ENCODE data around the gene TNPO1. TPM values are rescaled to one million over a fixed set of nuclear protein-coding genes. Genes with fewer than 3 reads are reported as not detected.

TNPO1 gene
- total and polyA plus RNA-seq, 9 of the 15 experiments (the other 6 are each of a cell fraction or from before 2014, with no cell fraction given): 20.8 to 176 (median 97.9) TPM

- TF ChIP-seq EP400 (IDR thresholded peaks at IDR 0.05) (peak; percentile 89), CHD1 (IDR thresholded peaks at IDR 0.05; ENCODE audit: low read length) (peak; percentile 59), DACH1 (IDR thresholded peaks at IDR 0.05; ENCODE audit: partially characterized antibody) (peak; percentile 91), SRSF1 (IDR thresholded peaks at IDR 0.05; ENCODE audit: low read depth, low read length) (0 out of 2 replicates have a peak, but pooled peaks have one; percentile 28), THRAP3 (IDR thresholded peaks at IDR 0.05; ENCODE audit: borderline replicate concordance) (no peak), PML (IDR thresholded peaks at IDR 0.05; ENCODE audit: low read length) (peak; percentile 86), NEUROD1 (IDR thresholded peaks at IDR 0.05; ENCODE audit: borderline replicate concordance, low read depth, low read length, partially characterized antibody) (peak; percentile 96), ZBTB33 (CRISPR knock-in tag; IDR thresholded peaks at IDR 0.05) (peak; percentile 60; the same call in 1 of the 2 replicates), TCF15 (CRISPR knock-in tag; IDR thresholded peaks at IDR 0.05) (0 out of 2 replicates have a peak, but pooled peaks have one; percentile 6), ZBTB43 (CRISPR knock-in tag; IDR thresholded peaks at IDR 0.05) (0 out of 2 replicates have a peak, but pooled peaks have one; percentile 35), GATAD2B (IDR thresholded peaks at IDR 0.05; ENCODE audit: borderline replicate concordance) (peak; percentile 29), COPS2 (conservative IDR thresholded peaks at IDR 0.05) (no peak), ZFP1 (CRISPR knock-in tag; IDR thresholded peaks at IDR 0.05) (no peak), CBX5 (IDR thresholded peaks at IDR 0.05; ENCODE audit: borderline replicate concordance, low read depth) (no peak), PRDM10 (IDR thresholded peaks at IDR 0.05; ENCODE audit: partially characterized antibody) (peak; percentile 35), MCM5 (IDR thresholded peaks at IDR 0.05; ENCODE audit: low read depth) (no peak), KLF13 (tag; IDR thresholded peaks at IDR 0.05; ENCODE audit: borderline replicate concordance, low read depth) (peak; percentile 19; the same call in 1 of the 2 replicates), RBM22 (IDR thresholded peaks at IDR 0.05; ENCODE audit: low read depth, low read length, poor library complexity, severe bottlenecking) (peak; percentile 91), PHF8 (IDR thresholded peaks at IDR 0.05; ENCODE audit: borderline replicate concordance, low read length) (peak; percentile 93), ZNF24 (IDR thresholded peaks at IDR 0.05) (0 out of 2 replicates have a peak, but pooled peaks have one; percentile 26), PCBP1 (IDR thresholded peaks at IDR 0.05; ENCODE audit: low read depth, low read length, poor library complexity, severe bottlenecking) (peak; percentile 40), NFE2 (IDR thresholded peaks at IDR 0.05; ENCODE audit: low read depth) (peak; percentile 67)
Measured at GRCh38 chr5:72847989-72848473, 31.6 kb downstream of the TNPO1 start (continued).
